H1 (cell line): Measurements from ENCODE around the gene NCK1.

Source experiments
- CEBPB ChIP-seq: IDR thresholded peaks from 2 replicates; pipeline ENCODE4 v1.6.1; 2012; ENCODE audit warnings: low read depth, low read length
- EP300 ChIP-seq, 2 experiments: IDR thresholded peaks; 1 replicate in 1 of 2; 2 replicates in 1 of 2; pipeline ENCODE4 v1.6.1; 2011 to 2012; ENCODE audit warnings: low read depth in 2 of 2, low read length in 2 of 2, mild to moderate bottlenecking in 2 of 2, borderline replicate concordance in 1 of 2, inconsistent platforms in 1 of 2, moderate library complexity in 1 of 2
- KDM5A ChIP-seq: fragments of 200-600 bp; IDR thresholded peaks from 2 replicates; pipeline ENCODE4 v1.7.1; 2012; ENCODE audit warnings: mild to moderate bottlenecking, low read length, inconsistent platforms, mixed read lengths
- POLR2A ChIP-seq, 2 experiments: IDR thresholded peaks; 1 replicate in 1 of 2; 2 replicates in 1 of 2; pipeline ENCODE4 v1.6.1; 2011; ENCODE audit warnings: low read depth in 2 of 2, low read length in 2 of 2, mild to moderate bottlenecking in 2 of 2; ENCODE audit errors: control extremely low read depth in 1 of 2
- POLR2AphosphoS5 ChIP-seq: IDR thresholded peaks from 2 replicates; pipeline ENCODE4 v1.6.1; 2011; ENCODE audit warnings: low read depth, low read length
- SIRT6 ChIP-seq: IDR thresholded peaks from one replicate; pipeline ENCODE4 v1.7.1; 2012; ENCODE audit warnings: low read length, inconsistent platforms
- TAF1 ChIP-seq: IDR thresholded peaks from 2 replicates; pipeline ENCODE4 v1.6.1; 2011; ENCODE audit warnings: mild to moderate bottlenecking, low read depth, low read length
- ZNF274 ChIP-seq: IDR thresholded peaks from 2 replicates; pipeline ENCODE4 v1.7.0; 2012; ENCODE audit warnings: low read length, borderline replicate concordance; ENCODE audit errors: extremely low read depth
- TF ChIP-seq, protein P1 (sequence below): IDR thresholded peaks from 2 replicates; pipeline ENCODE4 v1.6.1; 2011; ENCODE audit warnings: low read length, improper control_type of control experiment
- TF ChIP-seq, protein P2 (sequence below), 3 experiments: IDR thresholded peaks; 1 replicate in 2 of 3; 2 replicates in 1 of 3; pipeline versions ENCODE4 v1.5.1 to v1.6.1; 2011; ENCODE audit warnings: low read length in 3 of 3, mild to moderate bottlenecking in 3 of 3, inconsistent platforms in 2 of 3, low read depth in 1 of 3, moderate library complexity in 1 of 3; ENCODE audit not compliant: insufficient read depth in 1 of 3; ENCODE audit errors: control extremely low read depth in 1 of 3

DNA sequence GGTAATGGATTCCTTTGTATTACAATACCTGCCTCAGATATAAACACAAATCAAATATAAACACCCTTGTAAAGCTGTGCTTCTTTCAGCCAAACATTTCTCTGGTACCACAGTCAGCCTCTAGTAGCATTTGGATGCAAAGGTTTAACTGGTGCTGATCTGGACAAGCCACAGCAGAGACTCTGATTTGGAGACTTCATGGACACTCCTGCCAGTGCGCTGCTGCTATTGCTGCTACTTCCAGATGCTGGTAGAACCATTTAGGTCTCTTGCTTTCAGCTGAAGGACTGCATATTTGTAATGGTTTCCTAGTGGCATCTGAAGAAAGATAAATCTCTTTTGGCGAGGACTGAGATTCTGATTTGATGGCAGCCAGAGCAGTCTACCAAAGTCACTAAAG, 36.9 kb downstream of the NCK1 start:
- TF ChIP-seq SIRT6: no peak
- TF ChIP-seq, protein P1, sequence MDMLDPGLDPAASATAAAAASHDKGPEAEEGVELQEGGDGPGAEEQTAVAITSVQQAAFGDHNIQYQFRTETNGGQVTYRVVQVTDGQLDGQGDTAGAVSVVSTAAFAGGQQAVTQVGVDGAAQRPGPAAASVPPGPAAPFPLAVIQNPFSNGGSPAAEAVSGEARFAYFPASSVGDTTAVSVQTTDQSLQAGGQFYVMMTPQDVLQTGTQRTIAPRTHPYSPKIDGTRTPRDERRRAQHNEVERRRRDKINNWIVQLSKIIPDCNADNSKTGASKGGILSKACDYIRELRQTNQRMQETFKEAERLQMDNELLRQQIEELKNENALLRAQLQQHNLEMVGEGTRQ: no peak
- TF ChIP-seq ZNF274: no peak
- TF ChIP-seq, protein P2, sequence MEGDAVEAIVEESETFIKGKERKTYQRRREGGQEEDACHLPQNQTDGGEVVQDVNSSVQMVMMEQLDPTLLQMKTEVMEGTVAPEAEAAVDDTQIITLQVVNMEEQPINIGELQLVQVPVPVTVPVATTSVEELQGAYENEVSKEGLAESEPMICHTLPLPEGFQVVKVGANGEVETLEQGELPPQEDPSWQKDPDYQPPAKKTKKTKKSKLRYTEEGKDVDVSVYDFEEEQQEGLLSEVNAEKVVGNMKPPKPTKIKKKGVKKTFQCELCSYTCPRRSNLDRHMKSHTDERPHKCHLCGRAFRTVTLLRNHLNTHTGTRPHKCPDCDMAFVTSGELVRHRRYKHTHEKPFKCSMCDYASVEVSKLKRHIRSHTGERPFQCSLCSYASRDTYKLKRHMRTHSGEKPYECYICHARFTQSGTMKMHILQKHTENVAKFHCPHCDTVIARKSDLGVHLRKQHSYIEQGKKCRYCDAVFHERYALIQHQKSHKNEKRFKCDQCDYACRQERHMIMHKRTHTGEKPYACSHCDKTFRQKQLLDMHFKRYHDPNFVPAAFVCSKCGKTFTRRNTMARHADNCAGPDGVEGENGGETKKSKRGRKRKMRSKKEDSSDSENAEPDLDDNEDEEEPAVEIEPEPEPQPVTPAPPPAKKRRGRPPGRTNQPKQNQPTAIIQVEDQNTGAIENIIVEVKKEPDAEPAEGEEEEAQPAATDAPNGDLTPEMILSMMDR (IDR thresholded peaks at IDR 0.05; ENCODE audit: control extremely low read depth in 1 of 3, insufficient read depth in 1 of 3, low read depth in 1 of 3, low read length in 3 of 3): no peak
- TF ChIP-seq EP300 (IDR thresholded peaks at IDR 0.05; ENCODE audit: borderline replicate concordance in 1 of 2, low read depth in 2 of 2, low read length in 2 of 2): no peak
- no peak for TF ChIP-seq POLR2AphosphoS5
- no peak for TF ChIP-seq POLR2A (IDR thresholded peaks at IDR 0.05; ENCODE audit: control extremely low read depth in 1 of 2, low read depth in 2 of 2, low read length in 2 of 2)
- TF ChIP-seq TAF1: no peak
- no peak for TF ChIP-seq KDM5A
- no peak for TF ChIP-seq CEBPB
